GM21619 (cell line): ENCODE measurements around the gene PTN.
"Not testable (repeated sequence)": the region's sequence is repeated elsewhere in the genome, so short reads cannot be mapped to it uniquely, and the experiment has no call there.

ENCODE experiments used
- ATAC-seq: cut with Tn5 transposase; IDR thresholded peaks from one replicate; pipeline ENCODE4 v1.9.1; 2021; ENCODE audit not compliant: unreplicated experiment

The PTN gene

GRCh38 chr7:137181619-137182018 lies 161.9 kb downstream of the PTN start:
- not testable (repeated sequence) for ATAC-seq
